ENCODE results near the gene GART. TPM values are rescaled to one million over a fixed set of nuclear protein-coding genes. Genes with fewer than 3 reads are reported as not detected.
"Not testable (repeated sequence)": the region's sequence is repeated elsewhere in the genome, so short reads cannot be mapped to it uniquely, and the experiment has no call there.

The GART gene
- total RNA-seq, 1 experiment from 2014 or later = 163 TPM

DNA sequence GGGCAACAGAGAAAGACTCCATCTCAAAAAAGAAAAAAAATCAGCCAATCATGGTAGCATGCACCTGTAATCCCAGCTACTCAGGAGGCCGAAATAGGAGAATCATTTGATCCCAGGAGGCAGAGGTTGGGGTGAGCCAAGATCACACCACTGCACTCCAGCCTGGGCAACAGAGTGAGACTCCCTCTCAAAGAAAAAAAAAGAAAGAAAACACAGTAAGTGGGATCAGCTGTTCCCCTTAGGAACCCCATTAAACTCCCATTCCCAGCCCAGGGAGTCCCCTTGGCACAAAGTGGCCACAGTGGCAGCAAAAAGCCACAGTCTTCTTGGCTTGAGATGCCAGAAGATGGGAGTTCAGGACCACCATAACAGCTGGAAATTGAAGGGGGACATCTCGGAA, 71.2 kb downstream of the GART start:
- DNase-seq (ENCODE audit: low spot score) = no peak

DNA sequence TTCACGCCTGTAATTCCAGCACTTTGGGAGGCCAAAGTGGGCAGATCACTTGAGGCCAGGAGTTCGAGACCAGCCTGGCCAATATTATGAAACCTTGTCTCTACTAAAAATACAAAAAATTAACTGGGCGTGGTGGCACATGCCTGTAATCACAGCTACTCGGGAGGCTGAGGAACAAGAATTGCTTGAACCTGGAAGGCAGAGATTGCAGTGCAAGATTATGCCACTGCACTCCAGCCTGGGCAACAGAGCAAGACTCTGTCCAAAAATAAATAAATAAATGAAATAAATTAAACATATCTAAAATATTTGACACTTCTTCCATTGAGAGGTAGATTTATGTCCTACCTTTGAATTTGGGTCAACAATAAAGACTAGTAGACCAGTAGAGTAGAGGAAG, 72.7 kb downstream of the GART start:
- DNase-seq (ENCODE audit: low spot score) = not testable (repeated sequence)

DNA sequence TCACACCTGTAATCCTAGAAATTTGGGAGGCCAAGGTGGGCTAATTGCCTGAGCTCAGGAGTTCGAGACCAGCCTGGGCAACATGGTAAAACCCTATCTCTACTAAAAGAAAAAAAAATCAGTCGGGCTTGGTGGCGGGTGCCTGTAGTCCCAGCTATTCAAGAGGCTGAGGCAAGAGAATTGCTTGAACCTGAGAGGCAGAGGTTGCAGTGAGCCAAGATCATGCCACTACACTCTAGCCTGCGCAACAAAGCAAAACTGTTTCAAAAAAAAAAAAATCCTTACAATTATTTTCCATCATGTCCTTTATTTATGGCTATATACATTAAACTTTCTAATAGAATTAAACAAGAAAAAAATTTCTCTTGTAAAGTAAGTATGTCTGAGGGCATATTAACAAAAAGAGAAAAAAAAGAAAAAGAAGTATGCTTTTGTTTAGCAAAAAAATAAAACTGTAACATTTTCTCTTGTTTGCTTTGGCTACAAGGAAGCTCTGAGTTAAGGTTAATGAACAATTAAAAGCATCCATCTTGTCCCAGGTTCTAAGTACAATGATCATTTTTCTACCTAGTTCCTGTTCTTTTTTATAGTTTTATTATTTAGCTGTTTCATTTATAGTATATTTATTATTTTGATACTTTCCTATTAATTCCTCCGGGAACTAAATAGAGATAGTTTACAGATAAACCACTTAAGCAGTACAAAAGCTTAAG, 80.2 kb downstream of the GART start:
- no peak for DNase-seq (ENCODE audit: low spot score)

DNA sequence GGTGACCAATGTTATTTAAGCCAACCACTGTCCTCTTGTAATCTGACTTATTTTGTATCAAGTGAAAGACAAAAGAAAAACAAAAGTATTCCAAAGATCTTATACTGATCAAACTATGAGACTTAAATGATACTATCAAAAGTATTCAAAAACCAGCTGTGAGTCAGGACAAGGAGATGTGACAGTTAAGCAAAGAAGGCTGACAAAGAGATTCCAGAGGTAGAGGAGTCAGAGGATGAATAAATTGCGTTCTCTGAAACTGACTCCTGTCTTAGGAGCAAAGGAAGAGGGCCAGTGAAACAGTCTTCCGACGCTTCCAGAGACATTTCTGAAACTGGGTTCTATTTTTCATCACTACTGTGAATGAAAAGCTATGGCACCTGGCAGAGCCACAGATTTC, 83.1 kb downstream of the GART start:
- no peak for DNase-seq (ENCODE audit: low spot score)

DNA sequence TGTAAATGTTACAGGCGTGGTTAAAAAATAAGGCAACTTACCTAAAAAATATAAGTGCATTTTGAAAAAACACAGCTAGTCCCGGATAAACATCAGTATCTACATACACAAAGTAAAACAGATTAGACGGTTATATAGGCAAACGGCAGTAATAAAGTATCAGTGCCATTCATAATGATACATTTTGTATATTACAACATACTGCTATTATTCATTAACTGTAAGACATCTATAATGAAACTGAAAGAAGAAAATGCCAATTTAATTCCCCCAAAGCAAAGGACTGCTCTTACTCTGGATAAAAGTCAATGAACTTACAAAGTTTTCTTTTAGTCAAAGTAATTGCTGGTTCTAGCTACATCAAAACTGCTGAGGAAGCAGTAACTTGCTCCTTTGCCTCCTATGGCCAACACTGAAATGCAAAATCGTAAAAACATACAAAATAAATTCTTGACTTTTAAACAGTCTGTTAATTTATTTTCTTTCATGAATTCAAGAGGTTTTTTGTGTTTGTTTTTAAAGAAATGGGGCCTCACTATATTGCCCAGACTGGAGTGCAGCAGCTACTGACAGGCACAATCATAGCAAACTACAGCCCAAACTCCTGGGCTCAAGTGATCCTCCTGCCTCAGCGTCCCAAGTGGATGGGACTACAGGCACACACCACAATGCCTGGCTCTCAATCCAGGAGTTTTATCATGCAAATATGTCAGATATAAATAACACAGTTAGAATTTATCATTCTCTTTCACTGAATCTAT, 86.1 kb downstream of the GART start:
- DNase-seq (ENCODE audit: low spot score) = no peak

Other genes with a start within 250 kb of the GART start
- 7.7 and 12.1 TPM in 2 replicates for gene IFNAR1, start 217.1 kb downstream of the GART start, total RNA-seq (2014; rRNA removed; shearing (Covaris generic))
- 92.0 and 103 TPM in 2 replicates for gene IFNGR2, start 138.7 kb downstream of the GART start, total RNA-seq (2014; rRNA removed; shearing (Covaris generic))
- 28.3 and 29.6 TPM in 2 replicates for gene TMEM50B, start 62.1 kb downstream of the GART start, total RNA-seq (2014; rRNA removed; shearing (Covaris generic))
- 1.2 and 3.1 TPM in 2 replicates for gene DNAJC28, start 50.4 kb downstream of the GART start, total RNA-seq (2014; rRNA removed; shearing (Covaris generic))
- 222 and 434 TPM in 2 replicates for gene SON, start 921 bp upstream of the GART start, total RNA-seq (2014; rRNA removed; shearing (Covaris generic))
- gene DONSON, start 46.6 kb upstream of the GART start, total RNA-seq (2014; rRNA removed; shearing (Covaris generic)) = 76.5 and 87.3 TPM in 2 replicates
- 13.6 and 15.8 TPM in 2 replicates for gene CRYZL1, start 99.6 kb upstream of the GART start, total RNA-seq (2014; rRNA removed; shearing (Covaris generic))
- gene ITSN1, start 100.4 kb upstream of the GART start, total RNA-seq (2014; rRNA removed; shearing (Covaris generic)) = 19.7 and 27.4 TPM in 2 replicates